NCI-H128 (cell line): ENCODE results near the gene DENND4C.
"Not testable (repeated sequence)": the region's sequence is repeated elsewhere in the genome, so short reads cannot be mapped to it uniquely, and the experiment has no call there.

ENCODE experiments used
- DNase-seq: peaks from one replicate; lab custom pipeline; 2025; ENCODE audit not compliant: unreplicated experiment; lab: John Stamatoyannopoulos, UW

DENND4C gene

DNA sequence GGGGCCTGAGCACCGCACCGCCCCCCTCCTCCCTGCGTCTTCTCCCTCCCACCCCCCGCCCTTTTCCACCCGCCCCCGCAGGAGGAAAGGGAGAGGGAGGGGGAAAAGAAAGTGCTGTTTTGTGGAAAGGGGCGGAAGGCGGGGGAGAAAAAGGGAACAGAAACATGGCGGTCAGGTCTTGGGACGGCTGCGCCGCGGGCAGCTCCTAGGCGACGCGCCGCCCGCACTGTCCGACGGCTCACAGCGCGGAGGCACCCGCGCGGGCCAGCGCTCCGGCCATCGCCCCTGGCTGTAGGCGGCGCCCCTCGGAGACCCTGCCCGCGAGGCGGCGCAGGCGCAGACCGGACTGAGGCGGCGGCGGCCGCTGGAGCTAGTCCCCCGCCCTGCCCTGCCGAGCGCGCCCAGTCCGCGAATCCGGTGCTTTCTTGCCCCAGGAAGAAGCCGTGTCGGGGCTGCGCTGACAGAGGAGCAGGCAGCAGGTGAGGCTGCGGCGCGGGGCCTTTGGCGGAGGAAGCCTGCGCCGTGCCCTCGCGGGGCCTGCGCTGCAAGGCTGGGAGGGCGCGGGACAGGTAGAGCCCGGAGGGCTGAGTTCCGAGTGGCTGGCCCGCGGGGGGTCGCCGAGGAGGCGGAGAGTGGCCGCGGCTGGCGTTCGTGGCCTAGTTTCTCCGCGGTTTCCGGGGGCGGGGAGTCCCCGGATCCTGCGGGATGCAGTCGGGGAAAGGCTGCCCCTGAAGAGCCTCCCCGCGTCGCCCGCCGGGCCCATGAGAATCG is at the start of gene DENND4C:
Gene DENND4C (plus strand): TSS at position 339 of the 771 bp plus-strand sequence. CDS start 45,482 bp downstream, outside the sequence.
- DNase-seq = peak; percentile 79

DNA sequence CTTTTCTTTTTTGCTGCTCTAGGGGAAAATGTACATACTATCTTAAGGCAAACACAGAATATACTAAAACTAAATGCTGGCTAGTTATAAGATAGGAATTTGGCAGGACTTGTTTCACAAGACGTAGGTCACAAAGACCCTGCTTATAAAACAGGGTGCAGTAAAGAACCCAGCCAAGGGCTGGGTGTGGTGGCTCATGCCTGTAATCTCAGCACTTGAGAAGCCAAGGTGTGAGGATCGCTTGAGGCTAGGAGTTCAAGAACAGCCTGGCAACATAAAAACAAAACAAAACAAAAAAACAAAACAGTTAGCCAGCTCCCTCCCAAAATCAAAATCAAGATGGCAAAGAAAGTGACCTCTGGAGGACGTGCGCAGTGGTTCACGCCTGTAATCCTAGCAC is 49.5 kb upstream of the DENND4C start:
- no peak for DNase-seq

DNA sequence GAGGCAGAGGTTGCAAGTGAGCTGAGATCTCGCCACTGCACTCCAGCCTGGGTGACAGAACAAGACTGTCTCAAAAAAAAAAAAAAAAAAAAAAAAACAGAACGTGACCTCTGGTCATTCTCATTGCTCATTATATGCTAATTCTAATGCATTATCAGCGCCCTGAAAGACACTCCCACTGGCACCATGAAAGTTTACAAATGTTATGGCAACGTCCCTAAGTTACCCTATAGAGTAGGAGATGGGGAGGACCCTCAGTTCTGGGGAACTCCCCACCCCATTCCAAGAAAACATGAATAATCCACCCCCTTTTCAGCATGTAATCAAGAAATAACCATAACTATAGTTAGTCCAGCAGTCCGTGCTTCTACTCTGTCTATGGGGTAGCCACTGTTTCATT is 48.9 kb upstream of the DENND4C start:
- DNase-seq = no peak

DNA sequence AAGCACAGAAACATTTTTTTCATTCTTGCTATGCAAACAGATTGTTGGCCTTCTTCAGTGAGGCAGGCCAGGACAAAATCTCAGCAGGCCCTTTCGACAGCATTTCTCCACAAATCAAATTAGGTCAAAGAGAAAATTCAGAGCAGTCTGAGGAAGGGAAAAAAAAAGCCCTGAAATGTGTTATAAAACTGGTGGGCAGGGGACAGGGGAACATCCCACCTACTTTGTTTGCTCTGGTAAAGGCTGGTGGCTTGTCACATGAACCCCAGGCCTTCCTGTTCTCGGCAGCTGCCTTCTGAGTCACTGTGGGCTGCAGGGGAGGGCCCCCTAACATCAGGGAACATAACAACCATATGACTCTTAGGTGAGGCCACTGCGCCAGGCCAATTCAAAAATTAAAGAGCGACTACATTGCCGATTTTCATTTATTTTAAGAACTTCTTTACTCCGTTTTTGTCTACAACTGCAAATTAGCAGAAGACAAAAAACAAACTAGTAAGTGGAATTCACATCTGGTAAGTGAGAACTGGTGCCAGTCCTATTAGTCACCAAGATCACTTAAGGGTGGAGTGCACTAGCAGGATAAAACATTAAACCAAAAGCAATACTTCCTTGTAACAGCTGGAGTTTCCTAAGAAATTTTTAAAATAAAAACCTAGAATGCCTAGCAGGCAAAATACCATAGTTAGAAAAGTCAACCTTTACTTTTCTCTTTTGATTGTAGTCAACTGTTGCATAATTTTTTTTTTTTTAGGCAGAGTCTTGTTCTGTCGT is 46.2 kb upstream of the DENND4C start:
- DNase-seq = no peak

DNA sequence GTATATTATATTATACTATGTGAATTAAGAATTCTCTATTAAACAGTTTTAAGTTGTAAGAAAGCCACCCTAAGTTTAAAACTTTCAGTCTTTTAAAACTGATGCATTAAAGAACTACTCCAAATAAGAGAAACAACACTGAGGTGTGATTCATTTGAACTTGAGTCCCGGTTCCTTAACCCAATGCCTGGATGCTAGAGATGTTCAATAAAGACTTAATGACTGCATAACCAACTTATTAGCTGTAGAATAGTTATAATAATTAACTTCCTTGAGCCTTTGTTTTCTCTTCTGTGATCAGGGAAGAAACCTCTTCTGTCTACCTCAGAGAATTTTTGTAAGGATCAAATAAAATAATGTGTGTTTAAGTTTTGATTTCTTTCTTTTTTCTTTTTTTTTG is 45.3 kb upstream of the DENND4C start:
- no peak for DNase-seq

DNA sequence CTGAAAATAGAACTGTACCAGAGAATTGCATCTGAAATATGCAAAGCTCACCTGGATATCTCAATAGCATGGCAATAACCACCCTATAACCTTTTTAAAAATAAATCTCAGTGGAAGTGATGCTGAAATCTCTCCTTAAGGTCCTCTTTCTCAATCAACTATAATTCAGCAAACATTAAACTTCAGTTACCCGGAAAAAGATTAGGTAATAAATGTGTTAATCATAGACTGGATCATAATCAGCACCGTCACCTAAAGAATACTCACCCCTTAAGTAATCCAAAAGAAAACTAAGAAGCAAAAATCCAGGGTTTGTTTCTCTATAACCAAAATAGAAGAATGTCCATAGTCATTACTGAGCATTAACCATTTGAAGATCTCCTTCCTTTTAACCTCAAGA is 44.3 kb upstream of the DENND4C start:
- no peak for DNase-seq

DNA sequence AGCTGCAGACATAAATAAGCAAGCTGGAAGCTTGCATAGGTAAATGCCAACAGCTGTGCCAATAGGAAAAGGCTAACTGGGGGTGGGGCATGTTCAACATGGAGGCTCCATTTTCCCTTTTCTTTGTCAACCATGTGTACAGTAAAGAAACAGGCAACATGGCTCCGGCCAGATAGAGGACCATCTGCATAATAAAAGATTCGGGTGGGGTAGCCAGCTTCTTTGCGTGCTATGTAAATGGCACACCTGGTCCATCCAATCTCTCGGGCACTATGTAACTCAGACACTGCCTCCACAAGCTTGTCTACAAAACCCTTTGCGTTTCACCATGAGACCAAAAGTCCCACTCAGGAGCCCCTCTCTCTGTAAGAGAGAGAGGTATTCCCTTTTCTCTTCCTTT is 41.7 kb upstream of the DENND4C start:
- no peak for DNase-seq

DNA sequence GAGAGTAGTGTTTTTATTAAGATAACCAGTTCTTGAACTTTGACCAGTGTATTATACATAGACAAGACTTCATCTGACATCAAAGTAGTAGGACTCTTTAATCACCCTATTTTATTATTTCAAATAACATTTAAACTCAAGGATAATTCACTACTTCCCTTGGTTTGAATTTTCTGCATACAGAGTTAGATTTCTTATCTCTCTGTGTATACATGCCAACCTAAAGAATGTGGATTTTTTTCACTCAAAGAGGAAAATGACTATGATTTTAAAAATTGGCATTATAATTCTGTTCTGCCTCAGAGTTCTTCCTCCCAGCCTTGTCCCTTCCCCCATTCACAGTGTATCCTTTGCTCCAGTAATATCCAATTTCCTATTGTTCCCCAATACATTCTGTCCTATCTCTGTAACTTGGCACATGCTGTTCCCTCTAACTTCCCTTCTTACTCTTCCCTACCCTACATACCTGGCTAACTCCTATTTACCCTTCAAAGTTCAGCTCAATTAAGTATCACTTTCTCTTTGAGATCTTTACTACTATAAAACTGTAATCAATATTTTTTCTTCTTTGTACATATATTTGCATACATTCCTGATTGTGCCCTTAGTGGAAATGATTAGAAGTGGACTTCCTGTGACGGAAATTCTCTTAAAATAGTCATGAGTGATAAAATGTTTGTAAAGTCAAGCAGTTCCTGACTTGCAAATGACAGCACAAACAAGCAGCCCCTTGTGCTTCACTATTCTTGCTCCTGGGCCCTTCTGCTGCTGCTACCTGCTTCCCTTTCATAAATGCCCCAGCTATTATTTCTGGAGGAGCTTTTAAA is 38.1 kb upstream of the DENND4C start:
- no peak for DNase-seq

DNA sequence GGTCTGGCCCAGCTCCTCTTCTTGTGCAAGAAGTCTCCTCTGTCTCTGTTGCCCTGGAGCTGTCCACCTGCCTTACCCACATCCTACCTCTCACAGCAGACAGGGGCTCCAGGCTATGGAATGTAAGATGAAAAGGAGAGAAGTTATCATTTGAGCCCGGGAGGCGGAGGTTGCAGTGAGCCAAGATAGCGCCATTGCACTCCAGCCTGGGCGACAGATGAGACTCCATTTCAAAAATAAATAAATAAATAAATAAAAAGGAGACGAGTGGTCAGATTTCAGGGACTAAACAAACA is 37.5 kb upstream of the DENND4C start:
- no peak for DNase-seq

DNA sequence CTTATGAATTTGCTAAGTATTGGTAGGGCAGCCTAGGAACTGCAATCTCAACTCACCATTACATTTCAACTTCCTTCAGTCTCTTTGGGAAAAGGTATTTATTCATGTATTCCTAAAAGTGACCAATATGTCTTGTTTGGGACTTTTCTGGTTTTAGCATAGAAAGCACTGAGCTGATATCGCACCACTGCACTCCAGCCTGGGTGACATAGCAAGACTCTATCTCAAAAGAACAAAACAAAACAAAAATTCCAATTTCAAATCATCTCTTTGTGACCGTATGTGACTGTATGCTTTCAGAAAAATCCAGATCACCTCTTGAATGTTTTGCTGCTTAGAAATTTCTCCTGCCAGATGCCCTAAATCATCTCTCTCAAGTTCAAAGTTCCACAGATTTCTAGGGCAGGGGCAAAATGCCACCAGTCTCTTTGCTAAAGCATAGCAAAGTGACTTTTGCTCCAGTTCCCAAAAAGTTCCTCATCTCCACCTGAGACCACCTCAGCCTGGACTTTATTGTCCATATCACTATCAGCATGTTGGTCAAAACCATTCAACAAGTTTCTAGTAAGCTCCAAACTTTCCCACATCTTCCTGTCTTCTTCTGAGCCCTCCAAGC is 37.0 kb upstream of the DENND4C start:
- DNase-seq = not testable (repeated sequence)

DNA sequence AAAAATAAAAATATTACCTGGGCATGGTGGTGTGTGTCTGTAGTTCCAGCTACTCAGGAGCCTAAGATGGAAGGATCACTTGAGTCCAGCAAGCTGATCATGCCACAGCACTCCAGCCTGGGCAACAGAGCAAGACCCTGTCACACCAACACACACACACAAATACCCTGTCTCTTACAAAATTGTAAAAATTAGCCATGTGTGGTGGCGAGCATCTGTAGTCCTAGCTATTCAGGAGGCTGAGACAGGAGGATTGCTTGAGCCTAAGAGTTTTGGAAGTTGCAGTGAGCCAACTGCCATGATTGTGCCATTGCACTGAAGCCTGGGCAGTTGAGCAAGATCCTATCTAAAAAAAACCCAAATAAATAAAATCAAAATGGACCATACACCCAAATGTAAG is 32.1 kb upstream of the DENND4C start:
- DNase-seq = no peak

DNA sequence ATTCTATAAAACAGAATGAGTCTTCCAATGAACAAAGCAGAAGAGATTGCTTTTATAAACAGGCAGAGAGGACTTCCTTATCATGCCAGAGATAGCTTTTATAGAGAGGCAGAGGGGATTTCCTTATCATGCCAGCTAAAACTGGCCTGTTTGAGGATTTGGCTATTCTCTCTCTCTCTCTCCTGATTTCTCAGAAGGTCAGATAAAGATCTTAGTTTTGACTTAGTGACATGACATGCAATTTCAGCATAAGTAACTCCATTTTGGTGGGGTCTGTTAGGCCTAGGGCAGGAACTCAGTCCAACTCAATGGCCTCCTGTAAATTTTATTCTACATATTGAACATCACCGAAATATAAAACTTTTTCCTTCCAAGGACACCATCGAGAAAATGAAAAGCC is 31.5 kb upstream of the DENND4C start:
- DNase-seq = no peak

DNA sequence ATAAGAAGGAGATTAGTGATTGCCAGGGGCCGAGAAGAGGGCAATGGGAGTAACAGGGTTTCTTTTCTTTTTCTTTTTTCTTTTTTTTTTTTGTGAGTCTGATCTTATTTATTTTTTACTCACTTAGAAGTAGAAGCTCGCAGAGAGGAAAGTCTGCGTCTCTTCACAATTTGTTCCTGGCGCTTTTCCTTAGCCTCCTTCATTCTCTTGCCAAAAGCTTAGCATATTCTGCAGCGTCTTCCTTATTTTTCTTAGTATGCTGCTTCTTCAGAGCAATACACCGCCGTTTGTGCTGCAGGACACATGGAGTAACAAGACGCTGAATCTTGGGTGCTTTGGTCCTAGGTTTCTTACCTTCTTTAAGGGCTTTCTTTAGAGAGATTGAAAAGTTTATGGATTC is 30.3 kb upstream of the DENND4C start:
- DNase-seq = no peak

DNA sequence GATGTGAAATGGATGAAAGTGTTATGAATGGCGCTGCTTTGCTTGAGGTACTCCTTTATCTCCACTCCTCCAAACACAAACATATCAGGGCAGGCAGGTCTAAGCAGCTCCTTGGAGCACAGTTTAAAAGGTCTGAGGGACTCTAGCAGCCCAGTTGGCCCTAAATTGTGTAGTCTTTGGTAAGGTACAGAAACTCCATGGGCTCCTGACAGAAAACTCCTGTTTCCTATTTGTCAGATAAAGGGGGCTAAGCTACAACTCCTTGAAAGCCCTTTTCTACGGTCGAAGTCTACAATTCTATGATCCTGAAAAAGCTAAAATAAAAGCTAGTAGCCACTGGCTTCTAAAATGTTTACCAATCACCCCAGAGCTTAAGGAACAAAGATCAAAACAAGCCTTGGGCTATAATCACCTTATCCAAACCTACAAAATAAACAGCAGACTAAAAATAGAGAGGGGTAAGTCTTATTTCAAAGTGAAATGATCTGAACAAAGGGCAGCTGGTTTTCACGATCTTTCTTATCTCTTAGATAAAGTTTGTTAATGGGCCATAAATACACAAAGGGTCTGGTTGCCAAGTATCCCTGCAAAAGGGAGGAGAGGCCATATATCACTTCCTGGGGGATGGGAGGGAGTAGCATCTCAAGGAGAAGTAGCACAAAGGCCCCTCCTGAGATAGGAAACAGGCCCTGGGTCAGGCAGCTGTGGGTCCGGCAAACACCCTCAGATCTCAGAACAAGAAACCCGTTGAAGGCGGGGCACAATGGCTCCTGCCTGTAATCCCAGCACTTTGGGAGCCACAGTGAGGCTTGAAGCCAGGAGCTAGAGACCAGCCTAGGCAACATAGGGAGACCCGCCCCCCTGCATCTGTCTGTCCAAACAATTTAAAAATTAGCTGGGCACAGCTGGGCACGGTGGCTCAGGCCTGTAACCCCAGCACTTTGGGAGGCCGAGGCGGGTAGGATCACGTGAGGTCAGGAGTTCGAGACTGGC is 28.3 kb upstream of the DENND4C start:
- DNase-seq = no peak

DNA sequence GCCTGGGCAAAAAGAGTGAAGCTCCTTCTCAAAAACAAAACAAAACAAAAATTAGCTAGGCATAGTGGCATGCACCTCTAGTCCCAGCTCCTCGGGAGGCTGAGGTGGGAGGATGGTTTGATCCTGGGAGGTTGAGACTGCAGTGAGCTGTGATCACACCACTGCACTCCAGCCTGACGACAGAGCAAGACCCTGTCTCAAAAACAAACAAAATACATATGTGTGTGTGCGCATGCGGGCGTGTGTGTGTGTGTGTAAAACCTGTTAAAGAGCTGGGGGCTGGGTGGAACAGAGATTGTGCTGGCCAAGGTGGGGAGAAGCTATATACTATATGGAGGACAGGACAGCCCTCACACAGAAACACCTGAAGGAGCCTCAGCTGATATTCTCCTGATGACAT is 27.4 kb upstream of the DENND4C start:
- no peak for DNase-seq

DNA sequence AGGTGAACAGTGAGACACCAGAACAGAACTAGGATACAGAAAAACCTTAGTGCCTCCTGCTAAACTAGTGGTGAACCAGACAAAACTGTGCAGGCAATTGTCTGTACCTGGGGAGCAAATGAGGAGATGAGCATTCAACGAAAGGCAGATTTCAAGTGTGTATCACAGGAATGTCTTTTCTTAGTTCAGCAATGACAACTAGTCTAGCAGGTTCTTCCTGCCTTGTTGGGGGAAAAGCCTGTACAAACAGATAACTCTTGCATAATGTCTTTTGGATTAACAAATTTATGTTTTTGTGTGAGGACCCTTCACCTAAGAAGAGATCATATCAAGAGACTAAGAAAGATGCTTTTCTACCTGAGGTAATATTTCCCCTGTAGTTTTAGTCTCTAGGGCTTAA is 21.8 kb upstream of the DENND4C start:
- no peak for DNase-seq

DNA sequence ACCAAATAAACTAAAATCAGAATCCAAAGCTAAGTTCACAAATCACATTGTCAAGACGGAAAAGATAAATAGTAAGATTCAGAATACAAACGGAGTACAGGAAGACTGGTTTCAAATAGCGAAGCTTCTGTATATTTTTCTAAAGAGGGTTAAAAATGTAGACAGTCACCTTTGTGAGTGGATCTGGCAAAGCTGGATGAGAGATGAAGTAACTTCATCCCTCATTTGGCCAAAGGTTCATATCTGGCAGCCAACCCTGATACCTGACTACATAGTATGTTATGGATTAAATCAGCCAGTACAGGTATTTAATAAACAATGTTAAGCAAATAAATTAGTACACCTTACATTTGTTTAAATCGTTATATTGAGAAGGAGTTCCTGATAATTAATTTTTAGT is 21.3 kb upstream of the DENND4C start:
- DNase-seq = no peak

DNA sequence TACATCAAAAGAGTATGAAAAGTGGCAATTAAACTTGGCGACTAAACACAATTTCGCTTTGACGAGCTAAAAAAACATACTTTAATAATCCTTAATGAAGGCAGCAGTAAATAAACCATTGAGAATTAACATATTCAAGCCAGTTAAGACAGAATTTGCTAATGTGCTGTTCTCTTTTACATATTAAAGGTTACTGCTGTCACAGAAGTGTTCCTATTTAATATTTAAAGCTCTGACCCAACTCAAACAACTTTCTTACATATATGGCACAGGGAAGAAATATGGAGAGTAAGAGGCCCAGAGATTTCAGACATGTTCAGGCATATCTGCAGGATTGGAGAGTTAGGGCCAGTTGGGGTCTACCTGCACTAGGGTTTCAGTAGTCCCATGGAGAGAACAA is 16.7 kb upstream of the DENND4C start:
- DNase-seq = no peak

DNA sequence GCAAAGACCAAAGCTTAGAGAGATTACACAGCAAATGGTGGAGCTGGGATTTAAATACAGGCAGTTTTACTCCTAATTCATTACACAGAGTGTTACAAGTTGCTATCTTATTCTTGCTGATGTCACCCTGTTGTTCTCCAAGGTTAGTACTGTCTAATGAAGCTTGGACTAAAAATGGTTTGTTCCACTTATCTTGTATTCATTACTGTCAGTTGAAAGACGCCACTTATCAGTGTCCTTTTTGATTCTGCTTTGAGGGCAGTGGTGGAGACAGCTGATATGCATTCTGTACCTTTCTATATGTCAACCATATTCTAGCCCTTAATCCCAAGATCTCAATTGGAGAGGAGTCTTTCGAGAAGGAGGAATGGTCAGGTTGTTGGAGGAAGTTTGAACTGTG is 14.0 kb upstream of the DENND4C start:
- no peak for DNase-seq

DNA sequence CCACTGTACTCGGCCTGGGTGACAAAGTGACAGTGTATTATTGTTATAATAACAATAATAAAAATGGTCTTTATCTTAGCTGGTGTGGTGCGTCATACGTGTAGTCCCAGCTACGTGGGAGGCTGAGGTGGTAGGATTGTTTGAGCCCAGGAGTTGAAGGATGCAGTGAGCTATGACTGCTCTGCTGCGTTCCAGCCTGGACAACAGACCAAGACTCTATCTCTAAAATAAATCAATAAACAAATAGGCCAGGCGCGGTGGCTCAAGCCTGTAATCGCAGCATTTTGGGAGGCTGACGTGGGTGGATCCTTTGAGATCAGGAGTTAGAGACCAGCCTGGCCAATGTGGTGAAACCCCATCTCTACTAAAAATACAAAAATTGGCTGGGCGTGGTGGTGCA is 9.2 kb upstream of the DENND4C start:
- no peak for DNase-seq
